HG03196 (cell line): ENCODE measurements around the gene FYB1.
A peak's percentile ranks its signal among the peaks of the same experiment; 100 is the strongest.

Experiments used
- ATAC-seq: cut with Tn5 transposase; IDR thresholded peaks from one replicate; pipeline ENCODE4 v1.9.1; 2021; ENCODE audit not compliant: unreplicated experiment

FYB1 gene

DNA sequence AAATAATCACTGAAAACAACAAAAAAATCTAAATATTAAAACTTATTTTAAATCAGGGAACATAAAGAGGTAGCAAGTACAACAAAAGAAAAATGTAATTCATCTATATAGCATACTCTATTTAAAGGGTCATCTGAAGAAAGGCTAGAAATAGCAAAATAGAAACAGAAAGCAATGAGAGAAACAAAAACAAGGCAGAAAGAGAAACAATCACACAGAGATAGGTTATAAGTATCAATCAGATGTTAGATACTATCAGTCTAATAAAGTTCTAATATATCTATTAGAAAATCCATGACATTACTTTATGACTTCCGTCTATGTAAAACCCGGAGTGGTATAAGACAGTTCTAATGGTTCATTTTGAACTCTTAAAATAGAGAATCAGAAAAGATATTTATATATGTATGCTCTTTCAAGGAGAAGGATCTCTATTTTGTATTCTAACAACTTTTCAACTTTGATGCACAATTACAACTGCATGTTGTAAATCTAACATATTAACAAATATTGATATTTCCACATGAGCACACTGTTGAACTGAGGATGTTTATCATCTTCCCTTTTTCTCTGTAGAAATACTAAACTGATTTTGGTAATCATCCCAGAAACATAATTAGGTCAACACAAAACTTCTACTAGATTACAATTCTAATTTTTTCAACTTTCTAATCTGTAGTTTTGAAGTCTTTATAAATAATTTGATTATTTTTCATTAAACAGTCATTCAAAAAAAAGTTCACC lies 161.0 kb downstream of the FYB1 start:
- peak; percentile 58 for ATAC-seq

DNA sequence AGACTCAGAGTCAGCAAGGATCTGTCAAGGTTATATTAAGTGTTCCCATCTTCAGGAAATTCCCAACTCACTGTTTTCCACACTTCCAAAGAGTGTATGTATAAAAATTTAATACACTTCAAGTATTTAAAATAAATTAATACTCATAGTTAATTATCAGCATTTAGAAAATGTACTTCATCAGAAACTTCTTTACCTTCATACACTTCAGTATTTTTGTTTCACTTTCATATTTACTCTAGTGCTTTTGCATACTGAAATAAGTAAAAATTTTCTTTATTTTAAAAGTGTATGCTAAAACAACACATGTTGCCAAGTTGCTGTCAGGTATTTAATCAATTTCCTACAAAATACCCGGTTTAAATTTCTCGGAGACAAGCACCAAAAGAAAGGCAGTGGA lies 161.6 kb downstream of the FYB1 start:
- ATAC-seq, result peak; percentile 40

DNA sequence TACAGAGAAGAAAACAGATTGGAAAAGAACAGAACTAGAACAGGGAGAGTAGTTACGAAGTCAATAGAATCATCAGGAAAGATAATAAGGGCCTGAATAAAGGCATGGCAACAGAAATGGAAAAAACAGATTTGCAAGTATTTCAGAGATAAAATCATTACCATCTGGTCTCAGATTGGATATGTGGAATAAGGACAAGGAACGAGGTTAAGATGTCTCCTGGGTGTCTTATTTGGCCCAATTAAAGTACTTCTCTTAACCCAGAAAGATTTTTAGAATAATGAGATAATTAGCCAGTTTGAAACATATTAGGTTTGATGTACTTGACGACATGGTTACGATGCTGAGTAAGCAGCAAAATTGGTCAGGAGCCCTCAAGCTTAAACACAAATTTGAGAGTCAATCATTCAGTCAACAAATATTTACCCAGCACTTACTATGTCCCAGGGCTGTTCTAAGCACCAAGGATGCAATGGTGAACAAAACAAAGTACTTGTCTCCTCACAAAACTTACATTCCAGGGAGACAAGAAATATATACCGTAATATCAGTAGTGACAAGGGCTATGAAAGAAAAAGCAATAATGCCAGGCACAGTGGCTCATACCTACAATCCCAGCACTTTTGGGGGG lies 163.5 kb downstream of the FYB1 start:
- no peak for ATAC-seq
